D721Med (cell line): Measurements from ENCODE around the gene HOXA11.

Experiments used
- DNase-seq: peaks from one replicate; pipeline ENCODE4 v3.0.0; 2011; ENCODE audit warnings: low spot score; ENCODE audit not compliant: insufficient read length
- FAIRE-seq: peaks from 2 replicates; lab custom pipeline; 2011; peaks lifted over from hg19 to GRCh38; lab: Jason Lieb, UNC
- TF ChIP-seq, protein P1 (sequence below): IDR thresholded peaks from 2 replicates; pipeline ENCODE4 v1.5.1; 2012; ENCODE audit warnings: mild to moderate bottlenecking, control low read depth; ENCODE audit not compliant: insufficient read depth; ENCODE audit errors: missing control alignments

Gene HOXA11

GRCh38 chr7:27182285-27182841 lies 2.7 kb downstream of the HOXA11 start:
- FAIRE-seq (no peak), DNase-seq (no peak)

GRCh38 chr7:27181795-27182275 lies 3.2 kb downstream of the HOXA11 start:
- TF ChIP-seq, protein P1, sequence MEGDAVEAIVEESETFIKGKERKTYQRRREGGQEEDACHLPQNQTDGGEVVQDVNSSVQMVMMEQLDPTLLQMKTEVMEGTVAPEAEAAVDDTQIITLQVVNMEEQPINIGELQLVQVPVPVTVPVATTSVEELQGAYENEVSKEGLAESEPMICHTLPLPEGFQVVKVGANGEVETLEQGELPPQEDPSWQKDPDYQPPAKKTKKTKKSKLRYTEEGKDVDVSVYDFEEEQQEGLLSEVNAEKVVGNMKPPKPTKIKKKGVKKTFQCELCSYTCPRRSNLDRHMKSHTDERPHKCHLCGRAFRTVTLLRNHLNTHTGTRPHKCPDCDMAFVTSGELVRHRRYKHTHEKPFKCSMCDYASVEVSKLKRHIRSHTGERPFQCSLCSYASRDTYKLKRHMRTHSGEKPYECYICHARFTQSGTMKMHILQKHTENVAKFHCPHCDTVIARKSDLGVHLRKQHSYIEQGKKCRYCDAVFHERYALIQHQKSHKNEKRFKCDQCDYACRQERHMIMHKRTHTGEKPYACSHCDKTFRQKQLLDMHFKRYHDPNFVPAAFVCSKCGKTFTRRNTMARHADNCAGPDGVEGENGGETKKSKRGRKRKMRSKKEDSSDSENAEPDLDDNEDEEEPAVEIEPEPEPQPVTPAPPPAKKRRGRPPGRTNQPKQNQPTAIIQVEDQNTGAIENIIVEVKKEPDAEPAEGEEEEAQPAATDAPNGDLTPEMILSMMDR, result no peak
- DNase-seq (no peak), FAIRE-seq (no peak)

More at GRCh38 chr7:27182285-27182841, 2.7 kb downstream of the HOXA11 start:
- TF ChIP-seq, protein P1, result no peak

GRCh38 chr7:27180431-27181420 lies 4.3 kb downstream of the HOXA11 start:
- TF ChIP-seq, protein P1, result no peak
- no peak for DNase-seq
- no peak for FAIRE-seq

DNA sequence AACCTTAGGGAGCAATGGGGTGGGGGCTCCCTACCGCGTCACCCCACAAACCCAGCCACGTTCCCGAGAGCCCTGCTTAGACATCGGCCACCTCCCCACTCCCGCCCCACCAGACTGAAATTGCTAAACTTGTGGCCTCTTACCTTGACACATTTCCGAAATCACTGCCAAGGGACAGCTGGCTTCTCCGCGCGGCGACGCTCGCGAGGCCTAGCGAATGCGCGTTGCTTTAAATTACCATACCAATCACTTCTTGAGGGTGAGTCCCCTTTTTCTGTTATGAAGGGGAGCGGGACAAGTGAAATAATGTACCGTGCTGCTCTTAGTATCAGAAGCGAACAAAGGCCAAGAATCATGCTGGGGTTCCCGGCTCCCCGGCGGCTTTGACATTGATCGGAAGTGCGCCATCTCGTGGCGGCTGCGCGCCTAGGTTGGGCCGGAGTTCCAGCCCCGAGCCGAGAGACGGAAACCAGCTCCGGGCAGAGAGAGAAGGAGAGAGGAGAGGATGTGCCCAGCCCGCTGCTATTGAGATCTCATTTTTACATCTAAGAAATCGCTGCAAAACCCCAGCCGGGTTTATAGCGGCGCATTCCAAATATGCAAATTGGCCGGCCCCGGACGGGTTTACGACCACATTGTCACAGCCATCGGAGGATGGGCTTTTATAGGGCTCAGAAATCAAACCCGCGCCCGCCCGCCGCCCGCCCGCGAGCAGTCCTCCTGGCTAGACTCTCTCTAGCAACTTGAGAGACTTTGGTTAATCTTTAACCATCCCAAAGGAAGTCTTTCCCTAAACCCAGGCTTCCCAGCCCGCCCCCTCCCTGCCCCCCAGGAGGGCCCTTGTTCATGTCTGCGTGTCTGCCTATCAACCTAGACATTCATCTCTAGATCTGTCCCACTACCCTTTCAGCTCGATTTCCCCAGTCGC lies 5.3 kb downstream of the HOXA11 start:
- TF ChIP-seq, protein P1, result peak; percentile 53
- peak; percentile 91 for DNase-seq
- FAIRE-seq, result no peak

GRCh38 chr7:27179030-27179429 lies 6.0 kb downstream of the HOXA11 start:
- DNase-seq, result no peak
- no peak for FAIRE-seq
- TF ChIP-seq, protein P1, result no peak

DNA sequence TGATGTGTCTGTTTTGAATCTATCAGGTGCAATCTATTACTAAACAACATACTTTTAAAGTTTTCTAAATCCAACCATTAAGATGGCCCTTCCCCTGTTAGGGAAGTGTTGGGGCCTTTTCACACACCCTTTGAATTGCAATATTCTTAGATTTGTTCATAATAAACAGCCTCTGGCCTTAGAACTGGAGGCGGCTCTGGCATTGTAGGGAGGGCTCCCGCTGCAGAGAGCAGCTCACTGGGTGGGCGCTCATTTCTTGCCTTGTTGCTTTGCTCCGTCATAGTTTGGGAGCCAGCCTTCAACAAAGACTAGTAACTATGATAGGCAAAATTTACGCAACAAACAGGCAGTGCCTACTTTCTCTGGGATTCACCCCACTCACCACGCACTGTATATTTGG lies 6.7 kb downstream of the HOXA11 start:
- DNase-seq, result no peak
- TF ChIP-seq, protein P1, result no peak
- FAIRE-seq, result no peak
